NB4 (cell line): ENCODE measurements around the gene FIBCD1.

Source experiments
- CTCF ChIP-seq: IDR thresholded peaks from one replicate; pipeline ENCODE4 v1.5.1; 2012; ENCODE audit warnings: low read depth, low read length
- MAX ChIP-seq: IDR thresholded peaks from 2 replicates; pipeline ENCODE4 v1.6.1; 2011; ENCODE audit warnings: low read depth, low read length
- MYC ChIP-seq: IDR thresholded peaks from 2 replicates; pipeline ENCODE4 v1.6.1; 2011; ENCODE audit warnings: low read depth, low read length
- POLR2A ChIP-seq: IDR thresholded peaks from 2 replicates; pipeline ENCODE4 v1.6.1; 2011; ENCODE audit warnings: mild to moderate bottlenecking; ENCODE audit not compliant: insufficient read length; ENCODE audit errors: extremely low read depth

GRCh38 chr9:130880599-130881220, 58.3 kb downstream of the FIBCD1 start:
- TF ChIP-seq MAX (no peak), CTCF (no peak), POLR2A (no peak), MYC (no peak)
